ENCODE data around the gene QSER1.

QSER1 gene

GRCh38 chr11:32892355-32893092 lies at the start of gene QSER1:
Gene QSER1 (plus strand): TSS chr11:32892811. CDS start chr11:32893126, 315 bp downstream.
- H3K9me2 ChIP-seq (replicated peaks; ENCODE audit: insufficient read depth, low read length): no peaks in the 10 kb centered on the region
- peak within 1 kb of the TSS; percentile 74 for H3K4me3 ChIP-seq (ENCODE audit: insufficient read depth, low read length, poor library complexity, severe bottlenecking)
- no peaks in the 10 kb centered on the region for H3K9me3 ChIP-seq (ENCODE audit: insufficient read depth, low read length)
- no peaks in the 10 kb centered on the region for H3K27me3 ChIP-seq (ENCODE audit: low read length)
- H3K9ac ChIP-seq (ENCODE audit: low read length): peak within 1 kb of the TSS; percentile 84
- H3K27ac ChIP-seq (ENCODE audit: low read depth, low read length): peak within 1 kb of the TSS; percentile 58
- peak within 1 kb of the TSS; percentile 84 for H3K4me2 ChIP-seq (ENCODE audit: low read depth, low read length, poor library complexity, severe bottlenecking)
- no peaks in the 10 kb centered on the region for H3K36me3 ChIP-seq (ENCODE audit: low read length)
- peaks cover 3% of the 10 kb centered on the region; the same call in 1 of the 2 replicates for H4K20me1 ChIP-seq (ENCODE audit: low read depth, low read length)
- no peak for TF ChIP-seq CTCF (IDR thresholded peaks at IDR 0.05; ENCODE audit: insufficient read depth, low read length, poor library complexity, severe bottlenecking)
- no peak for TF ChIP-seq EZH2phosphoT487 (conservative IDR thresholded peaks at IDR 0.05; ENCODE audit: low read length)
- H3K79me2 ChIP-seq (ENCODE audit: insufficient read depth, low read length): peaks cover 39% of the 10 kb centered on the region
- H3F3A ChIP-seq (ENCODE audit: insufficient read depth): peaks cover 9% of the 10 kb centered on the region; the same call in 1 of the 2 replicates
- H2AFZ ChIP-seq (ENCODE audit: low read depth, low read length, severe bottlenecking): peak within 1 kb of the TSS; percentile 81

- Histone ChIP-seq H3F3A (ENCODE audit: insufficient read depth) (no peaks in the 10 kb centered on the region), H3K36me3 (ENCODE audit: low read length) (no peaks in the 10 kb centered on the region), H3K79me2 (ENCODE audit: insufficient read depth, low read length) (no peaks in the 10 kb centered on the region), H4K20me1 (ENCODE audit: low read depth, low read length) (no peaks in the 10 kb centered on the region), H3K4me3 (ENCODE audit: insufficient read depth, low read length, poor library complexity, severe bottlenecking) (no peak overlapping the region), H3K27ac (ENCODE audit: low read depth, low read length) (no peak overlapping the region), H3K27me3 (ENCODE audit: low read length) (no peaks in the 10 kb centered on the region), H3K9me2 (replicated peaks; ENCODE audit: insufficient read depth, low read length) (no peaks in the 10 kb centered on the region), H3K9me3 (ENCODE audit: insufficient read depth, low read length) (no peaks in the 10 kb centered on the region), H3K4me2 (ENCODE audit: low read depth, low read length, poor library complexity, severe bottlenecking) (no peak overlapping the region), H3K9ac (ENCODE audit: low read length) (no peak overlapping the region), H2AFZ (ENCODE audit: low read depth, low read length, severe bottlenecking) (no peak overlapping the region)
- TF ChIP-seq EZH2phosphoT487 (conservative IDR thresholded peaks at IDR 0.05; ENCODE audit: low read length) (no peak), CTCF (IDR thresholded peaks at IDR 0.05; ENCODE audit: insufficient read depth, low read length, poor library complexity, severe bottlenecking) (no peak)
Observed at GRCh38 chr11:32843544-32843943, 49.1 kb upstream of the QSER1 start.

GRCh38 chr11:32847511-32847910 lies 45.1 kb upstream of the QSER1 start:
- Histone ChIP-seq H3K27ac (ENCODE audit: low read depth, low read length) (no peak overlapping the region), H3K9me2 (replicated peaks; ENCODE audit: insufficient read depth, low read length) (no peaks in the 10 kb centered on the region), H3F3A (ENCODE audit: insufficient read depth) (no peaks in the 10 kb centered on the region), H3K4me3 (ENCODE audit: insufficient read depth, low read length, poor library complexity, severe bottlenecking) (no peak overlapping the region), H3K4me2 (ENCODE audit: low read depth, low read length, poor library complexity, severe bottlenecking) (no peak overlapping the region), H4K20me1 (ENCODE audit: low read depth, low read length) (no peaks in the 10 kb centered on the region), H3K79me2 (ENCODE audit: insufficient read depth, low read length) (no peaks in the 10 kb centered on the region), H3K36me3 (ENCODE audit: low read length) (no peaks in the 10 kb centered on the region), H2AFZ (ENCODE audit: low read depth, low read length, severe bottlenecking) (no peak overlapping the region), H3K27me3 (ENCODE audit: low read length) (no peaks in the 10 kb centered on the region), H3K9me3 (ENCODE audit: insufficient read depth, low read length) (no peaks in the 10 kb centered on the region), H3K9ac (ENCODE audit: low read length) (no peak overlapping the region)
- TF ChIP-seq CTCF (IDR thresholded peaks at IDR 0.05; ENCODE audit: insufficient read depth, low read length, poor library complexity, severe bottlenecking) (no peak), EZH2phosphoT487 (conservative IDR thresholded peaks at IDR 0.05; ENCODE audit: low read length) (no peak)

Measured in SU-DHL-6 (cell line).